GM06990 (cell line): ENCODE data around the gene TSHZ3.

Experiments used
- DNase-seq: peaks from one replicate; pipeline ENCODE4 v3.0.0-alpha.2; 2011; ENCODE audit not compliant: insufficient read length; ENCODE audit errors: extremely low read depth
- H3K27me3 ChIP-seq: replicated peaks from 2 replicates; pipeline ENCODE4 v1.6.0; 2011; ENCODE audit warnings: low read length; ENCODE audit not compliant: control insufficient read depth, insufficient read depth
- H3K36me3 ChIP-seq: 2 replicates; pipeline ENCODE4 v1.5.1; 2011; ENCODE audit warnings: low read length; ENCODE audit not compliant: control insufficient read depth, insufficient read depth
- H3K4me3 ChIP-seq: replicated peaks from 2 replicates; pipeline ENCODE4 v1.5.1; 2011; ENCODE audit warnings: low read depth, mild to moderate bottlenecking, control low read depth, low read length
- CTCF ChIP-seq: IDR thresholded peaks from 2 replicates; pipeline ENCODE4 v1.5.1; 2011; ENCODE audit warnings: low read length, control low read depth, mild to moderate bottlenecking, inconsistent platforms; ENCODE audit not compliant: insufficient read depth, poor library complexity, severe bottlenecking

TSHZ3 gene

GRCh38 chr19:31278555-31279435, 70.4 kb downstream of the TSHZ3 start:
- no peak for DNase-seq
- no peak overlapping the region for H3K4me3 ChIP-seq
- no peaks in the 10 kb centered on the region for H3K36me3 ChIP-seq
- no peaks in the 10 kb centered on the region for H3K27me3 ChIP-seq
- no peak for TF ChIP-seq CTCF

- no peaks in the 10 kb centered on the region for H3K27me3 ChIP-seq
- no peaks in the 10 kb centered on the region for H3K36me3 ChIP-seq
- TF ChIP-seq CTCF = no peak
- H3K4me3 ChIP-seq = no peak overlapping the region
- no peak for DNase-seq
Observed at GRCh38 chr19:31277516-31277915, 71.7 kb downstream of the TSHZ3 start.

GRCh38 chr19:31276831-31277230, 72.4 kb downstream of the TSHZ3 start:
- DNase-seq = no peak
- Histone ChIP-seq H3K36me3 (no peaks in the 10 kb centered on the region), H3K4me3 (no peak overlapping the region), H3K27me3 (no peaks in the 10 kb centered on the region)
- no peak for TF ChIP-seq CTCF

- H3K27me3 ChIP-seq = no peaks in the 10 kb centered on the region
- no peak overlapping the region for H3K4me3 ChIP-seq
- no peak for TF ChIP-seq CTCF
- no peaks in the 10 kb centered on the region for H3K36me3 ChIP-seq
- DNase-seq = no peak
Observed at GRCh38 chr19:31275068-31275334, 74.2 kb downstream of the TSHZ3 start.

- DNase-seq = no peak
- TF ChIP-seq CTCF = no peak
- no peak overlapping the region for H3K4me3 ChIP-seq
- no peaks in the 10 kb centered on the region for H3K36me3 ChIP-seq
- no peaks in the 10 kb centered on the region for H3K27me3 ChIP-seq
Observed at GRCh38 chr19:31274251-31275067, 74.8 kb downstream of the TSHZ3 start.
